Gastroesophageal sphincter (tissue), 3 donors: ENCODE data around the gene ZNRF3.

Experiments used
- CTCF ChIP-seq, 4 experiments: fragments of 200-600 bp in 2 of 4; fragments of 450-650 bp in 2 of 4; sonication (generic) in 1 of 4; IDR thresholded peaks; one replicate each; pipeline ENCODE4 v1.5.1; 2017 to 2019; ENCODE audit warnings: antibody characterized with exemption in 4 of 4, mild to moderate bottlenecking in 2 of 4, moderate library complexity in 2 of 4
- EP300 ChIP-seq: sonication (generic); formaldehyde crosslinking; IDR thresholded peaks from one replicate; pipeline ENCODE4 v1.6.1; 2017; ENCODE audit warnings: antibody characterized with exemption, mild to moderate bottlenecking
- POLR2A ChIP-seq, 2 donors: fragments of 450-650 bp; IDR thresholded peaks; one replicate each; pipeline ENCODE4 v1.6.1; 2017; ENCODE audit warnings: antibody characterized with exemption in 2 of 2, mild to moderate bottlenecking in 2 of 2, moderate library complexity in 1 of 2
- POLR2AphosphoS5 ChIP-seq: sonication (generic); formaldehyde crosslinking; IDR thresholded peaks from one replicate; pipeline ENCODE4 v1.6.1; 2017; ENCODE audit warnings: antibody characterized with exemption

- TF ChIP-seq POLR2A (IDR thresholded peaks at IDR 0.05): no peak
- no peak for TF ChIP-seq CTCF (IDR thresholded peaks at IDR 0.05)
- TF ChIP-seq EP300: no peak
- TF ChIP-seq POLR2AphosphoS5: no peak
Observed at GRCh38 chr22:29041408-29041807, 158.0 kb downstream of the ZNRF3 start.
